Measurements from ENCODE around the gene SMURF2. TPM values are rescaled to one million over a fixed set of nuclear protein-coding genes. Genes with fewer than 3 reads are reported as not detected.

The SMURF2 gene
- polyA plus RNA-seq, 1 of the 3 experiments (the other 2 are of a cell fraction): 36.6 TPM

GRCh38 chr17:64500862-64501765 lies 161.0 kb downstream of the SMURF2 start:
- ChIA-PET CTCF (interaction anchor here (0.6 to 13.6 kb wide), 5 partner anchors 10 to 284 kb away, joined by 3 to 122 read pairs (median 3); no protein-coding TSS in a partner anchor), POLR2A (no interaction called here)
- H3K27ac ChIP-seq (ENCODE audit: low read depth in 2 of 2, low read length in 1 of 2): peak overlapping the region in 1 of 2 experiments; percentile 87; a peak in 2 of 4 replicates

DNA sequence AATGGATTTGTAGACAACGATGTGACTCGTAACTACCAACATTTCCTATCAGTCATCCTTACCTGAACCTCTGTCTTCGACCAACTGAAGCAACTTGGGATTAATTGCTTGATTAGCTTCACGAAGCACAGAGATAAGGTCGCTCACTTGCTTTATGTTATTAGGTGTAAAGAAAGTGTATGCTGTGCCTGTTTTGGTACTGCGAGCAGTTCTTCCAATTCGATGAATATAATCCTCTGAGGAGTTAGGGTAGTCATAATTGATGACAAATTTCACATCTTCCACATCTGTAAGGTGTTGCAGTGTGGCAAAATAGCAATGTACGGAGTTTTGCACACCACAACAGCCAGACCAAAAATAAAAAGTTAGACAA lies 161.6 kb downstream of the SMURF2 start:
- Histone ChIP-seq H3K27ac (ENCODE audit: low read depth in 2 of 2, low read length in 1 of 2) (peak overlapping the region; percentile 43 to 87; a peak in 3 of 4 replicates), H3K4me1 (ENCODE audit: control insufficient read depth in 1 of 2, insufficient read depth in 2 of 2, low read depth in 1 of 2, low read length in 1 of 2) (peaks cover 36 to 48% of the 10 kb centered on the region in 2 experiments), H3K9me3 (no peaks in the 10 kb centered on the region), H3K27me3 (ENCODE audit: insufficient read depth) (no peaks in the 10 kb centered on the region), H3K4me3 (ENCODE audit: low read depth in 2 of 2, low read length in 1 of 2) (no peak overlapping the region), H3K79me2 (ENCODE audit: insufficient read depth) (peaks cover 76% of the 10 kb centered on the region), H3K36me3 (replicated peaks in 1 of 2; ENCODE audit: control insufficient read depth in 1 of 2, insufficient read depth in 2 of 2, low read length in 1 of 2) (peaks cover 75 to 78% of the 10 kb centered on the region in 2 experiments), H3K9me2 (no peaks in the 10 kb centered on the region), H3K9ac (no peak overlapping the region), H4K20me1 (ENCODE audit: insufficient read depth) (peaks cover 84% of the 10 kb centered on the region), H2AFZ (ENCODE audit: low read depth) (no peak overlapping the region), H3F3A (replicated peaks; ENCODE audit: insufficient read depth) (peaks cover 85% of the 10 kb centered on the region), H3K4me2 (peak overlapping the region; percentile 14; the same call in 1 of the 2 replicates)
- ChIA-PET POLR2A (no interaction called here), CTCF (interaction anchor here (0.9 to 13.6 kb wide), 3 partner anchors 9 to 80 kb away, joined by 3 to 122 read pairs (median 60); no protein-coding TSS in a partner anchor)
- WGBS (ENCODE audit: low lambda C conversion rate): 91% methylated on average over 8 of the region's 8 CpGs
- TF ChIP-seq MXI1 (IDR thresholded peaks at IDR 0.05; ENCODE audit: low read depth, low read length) (0 out of 2 replicates have a peak, but pooled peaks have one; percentile 21), FOSL2 (IDR thresholded peaks at IDR 0.05; ENCODE audit: borderline replicate concordance, low read depth) (no peak)
- DNase-seq: no peak

More at GRCh38 chr17:64500862-64501765, 161.0 kb downstream of the SMURF2 start:
- Histone ChIP-seq H3K9me2 (no peaks in the 10 kb centered on the region), H3K27me3 (ENCODE audit: insufficient read depth) (no peaks in the 10 kb centered on the region), H3K4me2 (peak overlapping the region; percentile 0; the same call in 1 of the 2 replicates), H3K9me3 (no peaks in the 10 kb centered on the region), H3F3A (replicated peaks; ENCODE audit: insufficient read depth) (peaks cover 85% of the 10 kb centered on the region), H3K79me2 (ENCODE audit: insufficient read depth) (peaks cover 75% of the 10 kb centered on the region), H4K20me1 (ENCODE audit: insufficient read depth) (peaks cover 86% of the 10 kb centered on the region), H3K4me3 (ENCODE audit: low read depth in 2 of 2, low read length in 1 of 2) (no peak overlapping the region), H2AFZ (ENCODE audit: low read depth) (no peak overlapping the region), H3K9ac (no peak overlapping the region), H3K4me1 (ENCODE audit: control insufficient read depth in 1 of 2, insufficient read depth in 2 of 2, low read depth in 1 of 2, low read length in 1 of 2) (peaks cover 34 to 46% of the 10 kb centered on the region in 2 experiments), H3K36me3 (replicated peaks in 1 of 2; ENCODE audit: control insufficient read depth in 1 of 2, insufficient read depth in 2 of 2, low read length in 1 of 2) (peaks cover 78% of the 10 kb centered on the region in 2 experiments)
- TF ChIP-seq CHD2 (IDR thresholded peaks at IDR 0.05; ENCODE audit: low read length, partially characterized antibody) (no peak), POLR2AphosphoS5 (IDR thresholded peaks at IDR 0.05; ENCODE audit: low read depth, low read length) (peak; percentile 18; the same call in 1 of the 2 replicates), JUND (IDR thresholded peaks at IDR 0.05) (no peak), EZH2phosphoT487 (IDR thresholded peaks at IDR 0.05; ENCODE audit: borderline replicate concordance, low read depth) (no peak), FOXM1 (IDR thresholded peaks at IDR 0.05; ENCODE audit: low read depth) (no peak)
- DNase-seq: no peak
- 89% methylated on average over 11 of the region's 11 CpGs for WGBS (ENCODE audit: low lambda C conversion rate)

GRCh38 chr17:64499805-64500486 lies 162.2 kb downstream of the SMURF2 start:
- 84% methylated on average over 6 of the region's 6 CpGs for WGBS (ENCODE audit: low lambda C conversion rate)
- POLR2A ChIA-PET: no interaction called here
- TF ChIP-seq, protein P1, sequence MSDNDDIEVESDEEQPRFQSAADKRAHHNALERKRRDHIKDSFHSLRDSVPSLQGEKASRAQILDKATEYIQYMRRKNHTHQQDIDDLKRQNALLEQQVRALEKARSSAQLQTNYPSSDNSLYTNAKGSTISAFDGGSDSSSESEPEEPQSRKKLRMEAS (IDR thresholded peaks at IDR 0.05; ENCODE audit: low read depth): no peak
- TF ChIP-seq FOXJ3 (CRISPR knock-in tag; IDR thresholded peaks at IDR 0.05) (no peak), RAD21 (IDR thresholded peaks at IDR 0.05; ENCODE audit: low read length) (no peak), POLR2AphosphoS5 (IDR thresholded peaks at IDR 0.05; ENCODE audit: low read depth, low read length) (peak; percentile 13; the same call in 1 of the 2 replicates), EP300 (IDR thresholded peaks at IDR 0.05; ENCODE audit: borderline replicate concordance in 1 of 2, low read depth in 1 of 2, low read length in 1 of 2) (no peak), ELF1 (IDR thresholded peaks at IDR 0.05) (no peak)
- TF ChIP-seq, protein P2, sequence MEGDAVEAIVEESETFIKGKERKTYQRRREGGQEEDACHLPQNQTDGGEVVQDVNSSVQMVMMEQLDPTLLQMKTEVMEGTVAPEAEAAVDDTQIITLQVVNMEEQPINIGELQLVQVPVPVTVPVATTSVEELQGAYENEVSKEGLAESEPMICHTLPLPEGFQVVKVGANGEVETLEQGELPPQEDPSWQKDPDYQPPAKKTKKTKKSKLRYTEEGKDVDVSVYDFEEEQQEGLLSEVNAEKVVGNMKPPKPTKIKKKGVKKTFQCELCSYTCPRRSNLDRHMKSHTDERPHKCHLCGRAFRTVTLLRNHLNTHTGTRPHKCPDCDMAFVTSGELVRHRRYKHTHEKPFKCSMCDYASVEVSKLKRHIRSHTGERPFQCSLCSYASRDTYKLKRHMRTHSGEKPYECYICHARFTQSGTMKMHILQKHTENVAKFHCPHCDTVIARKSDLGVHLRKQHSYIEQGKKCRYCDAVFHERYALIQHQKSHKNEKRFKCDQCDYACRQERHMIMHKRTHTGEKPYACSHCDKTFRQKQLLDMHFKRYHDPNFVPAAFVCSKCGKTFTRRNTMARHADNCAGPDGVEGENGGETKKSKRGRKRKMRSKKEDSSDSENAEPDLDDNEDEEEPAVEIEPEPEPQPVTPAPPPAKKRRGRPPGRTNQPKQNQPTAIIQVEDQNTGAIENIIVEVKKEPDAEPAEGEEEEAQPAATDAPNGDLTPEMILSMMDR (IDR thresholded peaks at IDR 0.05): no peak
- TF ChIP-seq, protein P3, sequence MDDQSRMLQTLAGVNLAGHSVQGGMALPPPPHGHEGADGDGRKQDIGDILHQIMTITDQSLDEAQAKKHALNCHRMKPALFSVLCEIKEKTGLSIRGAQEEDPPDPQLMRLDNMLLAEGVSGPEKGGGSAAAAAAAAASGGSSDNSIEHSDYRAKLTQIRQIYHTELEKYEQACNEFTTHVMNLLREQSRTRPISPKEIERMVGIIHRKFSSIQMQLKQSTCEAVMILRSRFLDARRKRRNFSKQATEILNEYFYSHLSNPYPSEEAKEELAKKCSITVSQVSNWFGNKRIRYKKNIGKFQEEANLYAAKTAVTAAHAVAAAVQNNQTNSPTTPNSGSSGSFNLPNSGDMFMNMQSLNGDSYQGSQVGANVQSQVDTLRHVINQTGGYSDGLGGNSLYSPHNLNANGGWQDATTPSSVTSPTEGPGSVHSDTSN (IDR thresholded peaks at IDR 0.05): no peak

More at GRCh38 chr17:64499805-64500486, 162.2 kb downstream of the SMURF2 start:
- Histone ChIP-seq H4K20me1 (ENCODE audit: insufficient read depth) (peaks cover 78% of the 10 kb centered on the region), H3K27ac (ENCODE audit: low read depth in 2 of 2, low read length in 1 of 2) (peak overlapping the region; percentile 43 to 87), H3K9me2 (no peaks in the 10 kb centered on the region), H3K27me3 (ENCODE audit: insufficient read depth) (no peaks in the 10 kb centered on the region), H3K9ac (no peak overlapping the region; the same call in 1 of the 2 replicates), H3K79me2 (ENCODE audit: insufficient read depth) (peaks cover 76% of the 10 kb centered on the region), H3K4me2 (peak overlapping the region; percentile 14; the same call in 1 of the 2 replicates), H3K36me3 (replicated peaks in 1 of 2; ENCODE audit: control insufficient read depth in 1 of 2, insufficient read depth in 2 of 2, low read length in 1 of 2) (peaks cover 73 to 76% of the 10 kb centered on the region in 2 experiments), H3K4me1 (ENCODE audit: control insufficient read depth in 1 of 2, insufficient read depth in 2 of 2, low read depth in 1 of 2, low read length in 1 of 2) (peaks cover 39 to 50% of the 10 kb centered on the region in 2 experiments), H2AFZ (ENCODE audit: low read depth) (no peak overlapping the region), H3F3A (replicated peaks; ENCODE audit: insufficient read depth) (peaks cover 82% of the 10 kb centered on the region), H3K4me3 (ENCODE audit: low read depth in 2 of 2, low read length in 1 of 2) (no peak overlapping the region), H3K9me3 (no peaks in the 10 kb centered on the region)
- CTCF ChIA-PET: interaction anchor here (0.9 to 13.6 kb wide), 3 partner anchors 9 to 79 kb away, joined by 3 to 122 read pairs (median 60); no protein-coding TSS in a partner anchor
- DNase-seq: no peak
